Stimulated activated CD8-positive, alpha-beta memory T cell treated with anti-CD3 and anti-CD28 coated beads, Interleukin-15, amount 100 ng/mL, for 24 hours (primary cell): Measurements from ENCODE around the gene BID.

ENCODE experiments used
- DNase-seq: peaks from one replicate; pipeline ENCODE4 v3.0.0-alpha.2; 2020; ENCODE audit warnings: low read depth

Gene BID

DNA sequence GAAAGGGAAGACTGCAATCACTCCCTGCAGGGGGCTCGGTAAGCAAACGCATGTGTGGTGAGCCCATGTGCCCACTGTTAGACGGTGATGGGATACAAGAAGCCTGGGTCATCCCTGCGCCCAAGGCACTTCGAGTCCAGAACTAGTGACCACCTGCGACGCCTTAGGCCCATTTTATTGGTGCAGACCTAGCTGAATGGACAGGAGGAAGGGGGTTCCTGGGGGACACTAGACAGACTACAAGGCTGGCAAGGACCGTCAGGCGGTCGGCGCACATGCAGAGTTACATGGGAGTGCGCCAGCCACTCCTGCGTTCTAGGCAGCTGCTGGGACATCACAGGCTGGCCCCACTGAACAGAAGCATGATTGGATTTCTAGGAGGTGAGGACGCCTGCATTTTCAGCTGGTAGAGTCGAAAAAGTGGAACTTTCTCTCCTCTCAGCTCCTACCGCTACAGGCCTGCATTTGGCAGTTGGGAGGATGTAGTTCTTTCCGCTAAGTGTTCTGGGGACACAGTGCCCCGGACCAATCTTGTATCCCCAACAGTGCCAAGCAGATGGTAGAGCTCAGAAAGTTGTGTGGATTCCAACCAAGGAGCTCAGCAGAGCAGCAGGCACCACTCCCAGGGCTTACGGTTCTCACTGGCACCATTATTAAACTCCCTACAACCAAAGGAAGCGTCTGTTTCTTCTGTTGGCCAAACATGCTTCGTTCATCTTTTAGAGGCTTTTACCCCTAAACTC lies 35.7 kb downstream of the BID start:
- DNase-seq, result no peak

DNA sequence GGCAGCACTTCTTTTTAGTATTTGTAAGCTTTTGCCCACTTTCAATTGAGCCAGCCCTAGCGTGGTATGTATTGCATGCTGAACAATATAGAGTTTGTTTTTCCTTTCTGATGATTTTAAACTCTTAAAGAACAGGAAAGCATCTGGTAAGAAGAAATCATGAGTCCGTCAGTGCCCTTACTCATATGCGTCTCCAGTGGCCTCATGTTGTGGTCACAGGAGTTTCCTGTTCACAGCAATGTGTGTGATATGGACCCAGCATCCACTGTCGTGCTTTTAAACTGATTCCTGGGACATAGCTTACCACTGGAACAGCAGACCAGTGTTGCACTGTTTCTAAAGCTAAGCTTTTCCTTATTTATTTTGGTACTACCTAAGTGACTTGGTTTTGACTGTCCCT lies 40.1 kb downstream of the BID start:
- DNase-seq, result no peak

DNA sequence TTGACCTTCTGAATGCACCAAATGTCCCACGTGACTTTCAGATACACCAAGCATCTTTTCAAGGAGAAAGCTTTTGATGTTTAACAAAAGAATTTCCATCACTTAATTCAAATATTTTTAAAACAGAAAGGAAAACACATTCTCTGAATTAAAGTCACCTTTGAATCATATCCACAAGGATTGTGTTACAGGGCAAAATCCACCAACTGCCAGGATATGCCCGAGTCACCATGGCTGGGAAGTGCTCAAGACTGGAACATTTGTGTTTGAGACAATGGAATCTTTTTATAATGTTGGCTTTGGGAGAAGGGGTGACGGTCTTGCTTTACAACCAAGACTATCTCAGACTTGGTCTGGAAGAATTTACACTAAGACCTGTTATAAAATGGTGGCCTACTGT lies 40.8 kb downstream of the BID start:
- DNase-seq, result no peak

DNA sequence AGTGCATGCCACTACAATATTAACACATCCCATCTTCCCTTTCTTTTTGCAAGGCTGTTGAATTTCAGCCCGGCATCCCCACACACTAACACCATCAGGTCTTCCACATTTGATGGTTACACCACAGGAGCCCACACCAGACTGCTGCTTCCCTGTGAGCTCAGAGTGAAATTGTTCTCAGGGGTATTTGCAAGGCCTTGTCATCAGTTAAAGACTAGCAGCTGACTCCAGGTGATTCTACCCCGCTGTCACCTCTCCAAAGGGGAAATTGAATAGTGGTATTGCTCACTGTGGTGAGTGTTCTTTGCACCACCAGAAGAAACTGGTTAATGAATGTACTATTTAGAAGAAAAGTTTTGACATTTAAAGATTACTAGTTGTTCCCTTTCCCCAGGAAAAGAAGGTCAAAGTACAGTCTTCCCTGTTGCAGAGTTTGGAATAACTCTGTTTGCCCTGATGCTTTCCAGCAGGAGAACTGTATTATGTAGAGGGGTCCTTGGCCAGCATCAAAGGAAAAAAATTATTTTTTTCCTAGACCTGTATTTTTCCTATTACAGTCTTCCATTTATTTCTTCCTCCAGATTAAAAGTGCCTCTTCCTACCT lies 41.9 kb downstream of the BID start:
- DNase-seq, result no peak

DNA sequence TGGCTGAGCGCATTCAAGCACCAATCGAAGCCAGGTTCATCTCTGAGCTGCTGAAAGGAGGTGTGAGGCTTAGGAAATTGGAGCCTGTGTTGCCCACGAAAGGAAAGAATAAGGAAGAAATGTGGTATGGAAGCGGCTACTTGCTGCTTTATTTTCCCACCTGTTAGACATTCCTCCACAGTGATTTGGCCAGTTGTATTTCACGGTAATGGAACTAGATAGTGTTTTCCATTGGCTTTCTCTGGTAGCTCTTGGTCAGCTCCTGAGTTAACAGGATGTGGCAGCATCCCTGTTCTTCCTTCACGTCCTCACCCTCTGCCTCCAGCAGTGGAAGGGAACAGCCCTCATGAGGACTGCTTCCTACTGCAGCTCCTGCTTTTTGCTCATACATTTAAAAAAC lies 44.7 kb downstream of the BID start:
- no peak for DNase-seq

DNA sequence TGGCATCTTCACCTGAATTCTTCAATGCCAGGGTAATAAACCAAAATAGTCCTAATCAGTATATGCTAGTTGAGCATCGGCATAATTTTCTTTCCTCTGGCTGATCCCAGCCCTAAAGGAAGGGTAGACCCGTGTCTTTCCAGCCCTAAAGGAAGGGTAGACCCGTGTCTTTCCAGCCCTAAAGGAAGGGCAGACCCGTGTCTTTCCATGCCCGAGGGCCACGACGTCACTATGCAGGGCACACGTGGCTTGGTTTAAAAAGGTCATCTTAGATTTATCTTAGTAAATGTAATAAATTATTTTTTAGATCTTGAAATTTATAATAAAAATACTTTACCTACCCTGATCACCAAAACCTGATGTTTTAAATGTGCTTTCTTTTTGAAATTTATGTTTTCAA lies 45.5 kb downstream of the BID start:
- DNase-seq, result no peak

DNA sequence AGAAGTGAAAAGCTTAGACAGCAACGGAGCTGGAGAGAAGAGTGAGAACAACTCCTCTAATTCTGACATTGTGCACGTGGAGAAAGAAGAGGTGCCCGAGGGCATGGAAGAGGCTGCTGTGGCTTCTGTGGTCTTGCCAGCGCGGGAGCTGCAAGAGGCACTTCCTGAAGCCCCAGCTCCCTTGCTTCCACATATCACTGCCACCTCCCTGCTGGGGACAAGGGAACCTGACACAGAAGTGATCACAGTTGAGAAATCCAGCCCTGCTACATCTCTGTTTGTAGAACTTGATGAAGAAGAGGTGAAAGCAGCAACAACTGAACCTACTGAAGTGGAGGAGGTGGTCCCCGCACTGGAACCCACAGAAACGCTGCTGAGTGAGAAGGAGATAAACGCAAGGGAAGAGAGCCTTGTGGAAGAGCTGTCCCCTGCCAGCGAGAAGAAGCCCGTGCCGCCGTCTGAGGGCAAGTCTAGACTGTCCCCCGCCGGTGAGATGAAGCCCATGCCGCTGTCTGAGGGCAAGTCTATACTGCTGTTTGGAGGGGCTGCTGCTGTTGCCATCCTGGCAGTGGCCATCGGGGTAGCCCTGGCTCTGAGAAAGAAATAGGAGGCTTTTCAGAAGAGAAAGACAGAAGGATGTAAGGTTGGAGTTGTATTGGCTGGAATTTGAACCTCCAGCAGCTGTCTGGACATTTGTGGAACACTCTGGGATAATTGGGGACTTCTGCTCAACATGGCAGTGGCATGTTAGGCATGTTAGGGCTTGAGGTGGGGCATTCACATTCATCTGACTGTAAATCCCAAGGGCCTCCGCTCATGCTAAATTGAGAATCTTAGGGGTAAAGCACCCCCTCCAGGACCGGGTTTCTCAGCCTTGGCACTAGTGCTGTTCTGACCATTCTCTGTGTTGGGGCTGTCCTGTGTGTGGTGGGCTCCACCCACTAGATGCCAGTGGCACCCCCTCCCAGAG lies 47.1 kb downstream of the BID start:
- no peak for DNase-seq

DNA sequence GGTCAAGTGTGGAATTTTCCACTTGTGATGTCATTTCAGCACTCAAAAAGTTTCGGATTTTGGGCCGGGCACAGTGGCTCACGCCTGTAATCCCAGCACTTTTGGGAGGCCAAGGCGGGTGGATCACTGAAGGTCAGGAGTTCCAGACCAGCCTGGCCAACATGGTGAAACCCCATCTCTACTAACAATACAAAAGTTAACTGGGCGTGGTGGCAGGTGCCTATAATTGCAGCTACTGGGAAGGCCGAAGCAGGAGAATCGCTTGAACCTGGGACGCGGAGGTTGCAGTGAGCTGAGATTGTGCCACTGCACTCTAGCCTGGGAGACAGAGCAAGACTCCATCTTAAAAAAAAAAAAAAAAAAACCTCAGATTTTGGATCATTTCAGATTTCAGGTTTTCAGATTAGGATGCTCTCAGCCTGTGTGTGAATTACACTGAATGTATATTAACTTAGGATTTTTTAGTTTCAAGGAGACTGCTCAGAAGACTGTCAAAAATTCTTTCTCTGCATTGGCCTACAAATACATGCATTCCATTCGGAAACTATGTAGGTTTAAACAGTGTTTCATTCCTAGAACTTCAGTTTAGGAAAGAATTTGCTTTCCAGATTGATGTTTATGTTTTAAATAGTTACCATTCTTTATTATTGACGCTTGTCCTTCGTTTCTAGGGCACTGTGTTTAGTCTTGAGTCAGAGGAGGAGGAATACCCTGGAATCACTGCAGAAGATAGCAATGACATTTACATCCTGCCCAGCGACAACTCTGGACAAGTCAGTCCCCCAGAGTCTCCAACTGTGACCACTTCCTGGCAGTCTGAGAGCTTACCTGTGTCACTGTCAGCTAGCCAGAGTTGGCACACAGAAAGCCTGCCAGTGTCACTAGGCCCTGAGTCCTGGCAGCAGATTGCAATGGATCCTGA lies 48.0 kb downstream of the BID start:
- DNase-seq, result no peak

DNA sequence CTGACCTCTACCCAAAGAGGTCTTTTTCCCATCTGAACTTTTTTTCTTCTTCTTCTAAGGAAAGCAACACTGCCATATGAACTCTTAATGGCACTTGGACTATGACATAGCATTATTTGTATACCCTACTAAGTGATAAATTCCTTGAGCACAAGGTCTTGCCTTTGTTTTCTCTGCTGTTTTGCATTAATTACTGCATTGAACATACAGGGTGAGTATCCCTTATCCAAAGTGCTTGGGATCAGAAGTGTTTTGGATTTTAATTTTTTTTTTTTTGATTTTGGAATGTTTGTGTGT lies 48.8 kb downstream of the BID start:
- no peak for DNase-seq

DNA sequence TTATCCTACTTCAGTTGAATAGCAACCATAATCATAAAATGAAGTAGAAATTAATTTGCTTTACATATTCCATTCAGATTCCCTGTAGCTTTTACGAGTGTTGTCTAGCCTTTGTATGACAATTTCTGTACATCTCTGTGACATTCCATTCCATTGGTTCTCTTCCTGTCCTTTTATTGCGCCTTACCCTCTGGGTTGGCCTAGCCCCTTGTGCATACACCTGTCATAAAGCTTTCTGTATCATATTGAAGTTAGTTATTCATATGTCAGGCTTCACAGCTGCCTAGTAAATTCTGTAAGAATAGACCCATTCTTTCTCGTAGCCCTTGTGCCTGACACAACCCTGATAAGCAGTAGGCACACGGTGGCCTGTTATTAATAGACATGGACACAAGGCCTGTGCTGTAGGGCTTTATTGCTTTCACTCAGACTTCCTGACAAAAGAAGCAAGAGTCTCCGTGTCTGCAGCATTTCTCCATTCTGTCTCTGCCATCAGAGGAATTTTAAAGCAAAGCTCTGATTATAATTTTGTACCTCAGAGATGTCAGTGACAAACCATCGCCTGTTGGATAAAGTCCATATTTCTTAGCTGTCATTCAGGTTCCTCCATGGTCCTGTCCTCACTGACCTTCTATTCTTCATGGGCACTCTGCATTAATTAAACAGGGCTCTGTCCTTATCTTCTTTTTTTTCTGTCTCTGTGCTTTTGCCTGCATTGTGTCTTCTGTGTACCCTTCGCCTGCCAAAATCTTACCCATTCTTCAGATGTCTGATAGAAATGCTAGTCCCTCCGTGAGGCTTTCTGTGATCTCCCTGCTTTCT lies 49.4 kb downstream of the BID start:
- no peak for DNase-seq

DNA sequence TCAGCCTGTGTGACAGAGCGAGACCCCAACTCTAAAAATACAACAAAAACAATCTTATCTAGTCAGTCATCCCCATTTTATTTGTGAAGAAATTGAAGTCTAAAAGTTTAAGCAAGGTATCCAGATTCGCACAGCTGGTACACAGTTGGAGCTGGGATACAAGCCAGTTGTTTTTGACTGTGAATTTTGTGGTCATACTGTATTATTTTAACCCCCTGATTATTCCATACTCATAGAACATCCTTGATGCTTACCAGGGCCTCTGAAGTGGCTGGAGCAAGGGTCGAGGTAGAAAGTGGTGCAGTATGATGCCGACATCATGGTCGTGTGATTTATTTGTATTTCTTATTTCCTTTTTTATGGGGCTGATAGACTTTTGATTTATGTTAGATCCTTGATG lies 50.0 kb downstream of the BID start:
- DNase-seq, result no peak

DNA sequence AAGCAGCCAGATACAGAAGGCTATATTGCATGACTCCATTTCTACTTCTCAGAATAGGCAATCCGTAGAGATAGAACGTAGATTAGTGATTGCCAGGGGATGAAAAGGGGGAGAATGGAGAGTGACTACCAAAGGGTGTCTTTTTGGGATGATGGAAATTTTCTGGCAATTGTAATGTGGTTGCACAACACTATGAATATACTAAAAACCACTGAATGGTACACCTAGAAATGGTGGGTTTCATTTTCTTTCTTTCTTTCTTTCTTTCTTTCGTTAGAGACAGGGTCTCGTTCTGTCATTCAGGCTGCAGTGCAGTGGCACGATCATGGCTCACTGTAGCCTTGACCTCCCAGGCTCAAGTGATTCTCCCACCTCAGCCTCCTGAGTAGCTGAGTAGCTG lies 54.4 kb downstream of the BID start:
- no peak for DNase-seq

DNA sequence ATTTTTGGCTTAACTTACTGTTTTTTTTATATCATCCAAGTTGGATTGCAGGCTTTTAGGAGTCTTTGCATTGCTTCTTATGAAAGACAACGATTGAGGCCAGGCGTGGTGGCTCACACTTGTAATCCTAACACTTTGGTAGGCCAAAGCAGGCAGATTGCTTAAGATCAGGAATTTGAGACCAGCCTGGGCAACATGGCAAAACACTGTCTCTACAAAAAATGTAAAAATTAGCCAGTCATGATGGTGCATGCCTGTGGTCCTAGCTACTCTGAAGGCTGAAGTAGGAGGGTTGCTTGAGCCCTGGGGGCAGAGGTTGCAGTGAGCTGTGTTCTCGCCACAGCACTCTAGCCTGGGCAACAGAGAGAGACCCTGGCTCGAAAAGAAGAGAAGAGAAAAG lies 56.6 kb downstream of the BID start:
- no peak for DNase-seq

DNA sequence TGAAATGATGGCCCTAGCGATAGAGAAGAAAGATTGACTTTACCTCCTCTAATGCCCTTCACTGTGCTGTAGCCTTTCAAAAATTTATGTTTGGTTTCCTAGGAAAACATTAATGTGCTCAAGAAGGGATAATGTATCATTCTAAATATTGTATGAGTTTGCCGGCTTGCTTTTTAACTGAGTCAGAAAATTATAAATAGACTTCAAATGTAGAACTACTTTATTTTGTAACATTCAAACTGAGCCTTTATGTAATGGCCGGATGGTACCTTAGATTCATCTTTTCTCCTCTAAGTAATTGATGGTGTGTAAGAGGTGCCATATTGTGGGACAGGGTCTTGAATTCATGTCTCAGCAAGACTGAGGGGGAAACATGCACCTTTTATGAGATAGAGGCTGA lies 57.7 kb downstream of the BID start:
- no peak for DNase-seq

DNA sequence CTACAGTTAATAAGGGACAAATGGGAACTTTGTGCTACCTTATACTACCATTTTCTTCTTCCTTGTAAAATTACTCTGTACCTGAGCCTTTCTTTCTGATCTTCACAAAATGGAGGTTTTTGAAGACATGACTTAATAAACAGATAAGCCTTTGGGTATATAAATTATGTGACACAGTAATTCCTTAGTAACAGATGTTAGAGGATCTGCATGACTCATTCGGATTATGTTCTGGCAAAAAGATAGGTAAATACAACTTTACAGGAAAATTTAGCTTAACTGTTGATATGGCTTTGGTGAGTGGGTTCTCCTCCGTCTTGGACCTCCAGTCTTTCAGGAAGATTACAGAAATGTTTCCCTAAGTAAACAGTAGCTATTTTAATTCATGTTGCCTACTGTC lies 61.8 kb downstream of the BID start:
- no peak for DNase-seq

DNA sequence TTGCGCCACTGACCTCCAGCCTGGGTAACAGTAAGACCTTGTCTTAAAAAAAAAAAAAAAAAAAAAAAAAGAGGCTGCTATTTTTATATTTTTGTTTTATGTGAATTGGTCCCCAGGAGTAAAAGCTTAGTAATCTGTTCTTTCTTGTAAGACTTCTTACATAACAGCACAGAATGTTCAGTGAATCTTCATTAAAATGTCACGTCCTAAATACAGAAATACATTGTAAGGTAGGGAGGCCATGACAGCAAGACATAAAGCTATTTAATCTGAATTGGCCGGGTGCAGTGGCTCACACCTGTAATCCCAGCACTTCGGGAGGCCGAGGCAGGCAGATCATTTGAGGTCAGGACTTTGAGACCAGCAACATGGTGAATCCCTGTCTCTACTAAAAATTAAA lies 64.2 kb downstream of the BID start:
- no peak for DNase-seq

DNA sequence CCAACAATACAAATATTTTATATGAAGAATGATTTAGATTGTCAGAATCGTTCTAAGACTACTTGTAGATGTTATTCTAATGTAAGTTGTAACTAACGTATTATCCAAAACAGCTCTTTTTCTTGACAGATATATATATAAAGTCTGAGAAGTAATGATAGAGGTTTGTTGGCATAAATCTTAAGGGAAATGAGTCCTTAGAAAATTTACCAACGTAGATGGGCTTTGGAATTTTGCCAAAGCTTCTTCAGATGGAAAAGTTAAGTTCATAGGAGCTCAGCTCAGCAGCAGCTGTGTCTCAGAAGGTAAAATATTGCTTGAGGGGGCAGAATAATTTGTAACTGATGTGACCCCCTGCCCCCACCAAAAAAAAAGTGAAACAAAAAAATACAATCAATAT lies 66.7 kb downstream of the BID start:
- DNase-seq, result no peak

DNA sequence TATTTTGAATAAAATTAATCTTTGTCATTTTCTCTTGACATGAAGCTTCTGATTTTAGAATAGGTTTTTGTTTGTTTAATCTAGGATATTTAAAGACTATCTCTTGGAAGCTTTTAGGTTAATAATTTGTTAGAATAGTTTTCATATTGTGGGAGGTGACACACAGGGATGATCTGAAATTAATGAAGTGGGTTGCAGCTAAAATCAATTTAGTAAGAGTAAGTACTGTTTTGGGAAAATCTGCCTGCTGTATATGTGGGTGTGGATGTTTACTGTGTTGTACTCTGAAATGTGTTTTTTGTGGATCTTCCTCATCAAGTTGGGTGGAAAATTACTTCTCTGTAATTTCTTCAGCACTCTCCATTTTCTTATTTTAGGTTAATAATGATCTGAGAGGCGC lies 67.3 kb downstream of the BID start:
- DNase-seq, result no peak

DNA sequence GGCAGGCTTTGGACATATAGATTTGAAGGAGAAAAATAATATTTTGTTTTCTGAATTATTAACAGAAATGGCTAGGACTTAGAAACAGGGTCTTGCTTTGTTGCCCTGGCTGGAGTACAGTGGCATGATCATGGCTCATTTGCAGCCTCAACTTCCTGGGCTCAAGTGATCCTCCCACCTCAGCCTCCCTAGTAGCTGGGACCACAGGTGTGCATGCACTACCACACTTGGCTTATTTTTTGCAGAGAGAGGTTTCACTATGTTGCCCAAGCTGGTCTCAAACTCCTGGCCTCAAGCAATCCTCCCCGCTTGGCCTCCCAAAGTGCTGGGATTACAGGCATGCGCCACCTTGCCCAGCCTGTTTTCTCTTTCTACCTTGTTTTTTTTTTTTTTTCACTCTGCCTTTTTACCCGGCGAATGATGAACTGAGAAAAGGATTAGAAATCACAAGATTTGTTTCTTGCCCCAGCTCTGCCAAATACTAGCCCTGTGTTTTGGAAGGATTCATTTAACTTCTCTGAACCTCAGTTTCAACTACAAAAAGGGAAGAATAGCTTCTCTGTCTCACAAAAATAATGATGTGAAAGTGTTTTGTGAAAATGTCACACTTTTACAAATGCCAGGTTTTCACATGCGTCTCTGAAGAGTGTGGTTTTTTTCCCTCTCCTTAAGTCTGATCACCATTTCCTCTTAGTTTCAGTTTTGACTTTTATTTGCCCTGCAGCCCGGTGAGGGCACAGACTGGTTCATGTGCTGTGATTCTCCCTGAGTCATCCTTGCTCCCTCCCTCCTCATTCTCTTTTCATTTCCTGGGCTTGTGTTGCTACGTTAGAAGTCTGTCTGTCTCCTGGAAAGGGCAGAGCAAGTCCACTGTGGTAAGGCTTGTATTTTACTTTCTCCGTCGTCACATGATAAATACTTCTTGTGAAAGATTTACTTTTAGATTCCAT lies 68.0 kb downstream of the BID start:
- no peak for DNase-seq

DNA sequence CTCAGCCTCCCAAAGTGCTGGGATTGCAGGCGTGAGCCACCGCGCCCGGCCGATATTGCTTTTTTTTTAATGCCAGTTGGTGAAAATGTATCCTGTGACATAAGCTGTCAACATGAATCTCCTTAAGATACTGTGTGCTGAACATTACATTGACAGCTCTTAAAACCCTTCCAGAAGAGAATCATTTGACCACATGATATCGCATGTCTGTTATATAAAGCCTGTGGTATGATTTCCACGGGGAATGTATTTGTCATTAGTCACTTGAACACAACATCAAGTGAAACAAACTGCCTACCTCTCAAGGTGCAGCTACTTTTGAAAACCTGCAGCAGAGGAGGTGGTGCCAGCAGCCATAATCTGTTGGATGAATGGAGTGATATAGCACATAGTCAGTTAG lies 68.7 kb downstream of the BID start:
- DNase-seq, result no peak
